Measurements from ENCODE around the gene OR51V1.

The OR51V1 gene

GRCh38 chr11:5154657-5155056 lies 45.8 kb downstream of the OR51V1 start, which contains the start of gene OR52A1:
Gene OR52A1, minus strand, starts transcription at chr11:5154757. Its CDS starts 2,388 bp downstream, at chr11:5152369.
- TF ChIP-seq CTCF (IDR thresholded peaks at IDR 0.05; ENCODE audit: low read depth, low read length, missing control alignments) = no peak
- no peak within 1 kb of the TSS for H3K4me3 ChIP-seq (replicated peaks; ENCODE audit: low read depth, low read length)
- DNase-seq (ENCODE audit: extremely low read depth, low read depth) = no peak

GRCh38 chr11:5153574-5154431 lies 46.7 kb downstream of the OR51V1 start:
- no peak for DNase-seq (ENCODE audit: extremely low read depth, low read depth)
- no peak overlapping the region for H3K4me3 ChIP-seq (replicated peaks; ENCODE audit: low read depth, low read length)
- no peak for TF ChIP-seq CTCF (IDR thresholded peaks at IDR 0.05; ENCODE audit: low read depth, low read length, missing control alignments)

- no peak for DNase-seq (ENCODE audit: extremely low read depth, low read depth)
Measured at GRCh38 chr11:5151713-5152153, 48.7 kb downstream of the OR51V1 start.

More at GRCh38 chr11:5151713-5152153, 48.7 kb downstream of the OR51V1 start:
- H3K4me3 ChIP-seq (replicated peaks; ENCODE audit: low read depth, low read length) = no peak overlapping the region
- no peak for TF ChIP-seq CTCF (IDR thresholded peaks at IDR 0.05; ENCODE audit: low read depth, low read length, missing control alignments)
